LNCaP clone FGC (cell line): ENCODE data around the gene KDM2B.

ENCODE experiments used
- DNase-seq: peaks from one replicate; pipeline ENCODE4 v3.0.0-alpha.2; 2011; ENCODE audit warnings: low read depth
- H3K4me3 ChIP-seq: 2 replicates; pipeline ENCODE4 v1.5.1; 2011; ENCODE audit warnings: mild to moderate bottlenecking, low read depth, low read length, control low read depth
- CTCF ChIP-seq: IDR thresholded peaks from 2 replicates; pipeline ENCODE4 v1.5.1; 2012; ENCODE audit warnings: mild to moderate bottlenecking; ENCODE audit not compliant: control insufficient read depth, insufficient read depth; ENCODE audit errors: extremely low read depth

KDM2B gene

GRCh38 chr12:121518656-121519055, 62.2 kb downstream of the KDM2B start:
- DNase-seq = no peak
- no peak overlapping the region for H3K4me3 ChIP-seq
- TF ChIP-seq CTCF = no peak

GRCh38 chr12:121516437-121517011, 64.3 kb downstream of the KDM2B start:
- no peak for DNase-seq
- H3K4me3 ChIP-seq = no peak overlapping the region
- TF ChIP-seq CTCF = no peak

- no peak for TF ChIP-seq CTCF
- DNase-seq = no peak
- H3K4me3 ChIP-seq = no peak overlapping the region
Observed at GRCh38 chr12:121515615-121516014, 65.2 kb downstream of the KDM2B start.

- no peak for DNase-seq
- no peak overlapping the region for H3K4me3 ChIP-seq
- no peak for TF ChIP-seq CTCF
Observed at GRCh38 chr12:121514184-121514742, 66.6 kb downstream of the KDM2B start.

GRCh38 chr12:121513464-121514183, 67.2 kb downstream of the KDM2B start:
- TF ChIP-seq CTCF = no peak
- H3K4me3 ChIP-seq = no peak overlapping the region
- peak; percentile 56 for DNase-seq

- DNase-seq = no peak
Observed at GRCh38 chr12:121512561-121512960, 68.3 kb downstream of the KDM2B start.

More at GRCh38 chr12:121512561-121512960, 68.3 kb downstream of the KDM2B start:
- H3K4me3 ChIP-seq = no peak overlapping the region
- no peak for TF ChIP-seq CTCF
